CD4-positive, alpha-beta memory T cell (primary cell): ENCODE results near the gene VTI1A. TPM values are rescaled to one million over a fixed set of nuclear protein-coding genes. Genes with fewer than 3 reads are reported as not detected.

Experiments used
- CTCF ChIA-PET: fragments of 350-600 bp; sonication (Branson Sonifier 250); formaldehyde crosslinking; loops from one replicate; lab custom pipeline; 2021; ENCODE audit warnings: inconsistent platforms; ENCODE audit not compliant: partially characterized antibody; lab: Charles Lee
- POLR2A ChIA-PET: fragments of 350-600 bp; sonication (Branson Sonifier 250); formaldehyde crosslinking; loops from one replicate; lab custom pipeline; 2021; ENCODE audit not compliant: partially characterized antibody; lab: Charles Lee
- DNase-seq, 5 donors: peaks; one replicate each; pipeline versions ENCODE4 v3.0.0 to v3.0.0-alpha.2; 2020 to 2022; ENCODE audit warnings: mixed read lengths in 1 of 5
- H3K27ac ChIP-seq: one replicate; pipeline ENCODE4 v1.7.0; 2013; ENCODE audit warnings: low read depth, low read length
- H3K27me3 ChIP-seq: 2 replicates; pipeline ENCODE4 v1.7.0; 2013; ENCODE audit warnings: mild to moderate bottlenecking, low read length, moderate library complexity; ENCODE audit not compliant: insufficient read depth
- H3K36me3 ChIP-seq: 2 replicates; pipeline ENCODE4 v1.7.0; 2013; ENCODE audit warnings: mild to moderate bottlenecking, low read length, moderate library complexity; ENCODE audit not compliant: insufficient read depth
- H3K4me1 ChIP-seq: 2 replicates; pipeline ENCODE4 v1.7.0; 2013; ENCODE audit warnings: mild to moderate bottlenecking, low read length, moderate library complexity; ENCODE audit not compliant: insufficient read depth
- H3K4me3 ChIP-seq, 2 donors: one replicate each; pipeline ENCODE4 v1.7.0; 2013; ENCODE audit warnings: low read length in 2 of 2, mild to moderate bottlenecking in 1 of 2
- H3K9me3 ChIP-seq, 2 donors: one replicate each; pipeline ENCODE4 v1.7.0; 2013; ENCODE audit warnings: low read length in 2 of 2, control low read depth in 1 of 2; ENCODE audit not compliant: control insufficient read depth in 1 of 2
- H3K27ac Mint-ChIP-seq, 7 donors: one replicate each; pipeline ENCODE4 v1.8.0; 2020 to 2021; ENCODE audit warnings: mixed read lengths in 7 of 7, mild to moderate bottlenecking in 6 of 7, inconsistent platforms in 3 of 7, moderate library complexity in 3 of 7
- H3K27me3 Mint-ChIP-seq, 2 donors: one replicate each; pipeline ENCODE4 v1.8.0; 2020 to 2021; ENCODE audit warnings: mixed read lengths in 2 of 2
- H3K36me3 Mint-ChIP-seq, 2 donors: one replicate each; pipeline ENCODE4 v1.8.0; 2020 to 2021; ENCODE audit warnings: mixed read lengths in 2 of 2, inconsistent platforms in 1 of 2, mild to moderate bottlenecking in 1 of 2
- H3K4me1 Mint-ChIP-seq, 4 donors: one replicate each; pipeline ENCODE4 v1.8.0; 2020 to 2021; ENCODE audit warnings: mixed read lengths in 4 of 4, mild to moderate bottlenecking in 1 of 4
- H3K4me3 Mint-ChIP-seq, 8 donors: one replicate each; pipeline ENCODE4 v1.8.0; 2020 to 2021; ENCODE audit warnings: mixed read lengths in 8 of 8, mild to moderate bottlenecking in 7 of 8, moderate library complexity in 6 of 8, inconsistent platforms in 3 of 8
- H3K9me3 Mint-ChIP-seq, 8 donors: one replicate each; pipeline ENCODE4 v1.8.0; 2020 to 2021; ENCODE audit warnings: mixed read lengths in 8 of 8, mild to moderate bottlenecking in 5 of 8, inconsistent platforms in 3 of 8, moderate library complexity in 1 of 8
- intact Hi-C: fragments of 100-400 bp; cut with micrococcal nuclease; formaldehyde crosslinking; loops from one replicate; pipeline ENCODE4 v1.15.1; 2023
- polyA plus RNA-seq, 2 donors: library from polyadenylated mRNA; unstranded; fragments of 300-500 nt; fragmentation: Illumina TruSeq; gene quantifications; one replicate each; pipeline ENCODE4 v1.2.3, GENCODE V29; 2021
- total RNA-seq, 2 experiments: library from RNA; stranded (reverse); gene quantifications; one replicate each; pipeline ENCODE4 v1.2.3, GENCODE V29; 2021

The VTI1A gene
- total and polyA plus RNA-seq, 4 experiments from 2014 or later, result 24.4 to 48.5 (median 40.0) TPM

- H3K9me3 ChIP-seq, result no peaks in the 10 kb centered on the region
- POLR2A ChIA-PET, result no interaction called here
- H3K4me3 ChIP-seq, result no peak overlapping the region
- no peak for DNase-seq
- H3K4me1 ChIP-seq, result no peaks in the 10 kb centered on the region
- Mint-ChIP-seq H3K4me3 (no peak overlapping the region), H3K27me3 (no peaks in the 10 kb centered on the region), H3K9me3 (no peaks in the 10 kb centered on the region), H3K4me1 (peaks cover 0 to 3% (median 0%) of the 10 kb centered on the region in 4 donors), H3K36me3 (peaks cover 22 to 45% of the 10 kb centered on the region in 2 donors), H3K27ac (no peak overlapping the region)
- H3K27me3 ChIP-seq, result no peaks in the 10 kb centered on the region
- CTCF ChIA-PET, result no interaction called here
- H3K36me3 ChIP-seq, result no peaks in the 10 kb centered on the region
- no peak overlapping the region for H3K27ac ChIP-seq
- intact Hi-C loops, result no loop called here
These were observed 160.5 kb downstream of the VTI1A start for GRCh38 chr10:112607506-112607905.

GRCh38 chr10:112613620-112614019, 166.6 kb downstream of the VTI1A start:
- POLR2A ChIA-PET, result no interaction called here
- Histone ChIP-seq H3K9me3 (no peaks in the 10 kb centered on the region), H3K4me3 (no peak overlapping the region), H3K4me1 (no peaks in the 10 kb centered on the region), H3K27ac (no peak overlapping the region), H3K27me3 (no peaks in the 10 kb centered on the region), H3K36me3 (no peaks in the 10 kb centered on the region)
- Mint-ChIP-seq H3K9me3 (peaks cover 0 to 8% (median 4%) of the 10 kb centered on the region in 8 donors), H3K4me1 (no peaks in the 10 kb centered on the region), H3K27me3 (no peaks in the 10 kb centered on the region), H3K27ac (peak overlapping the region in 1 of 7 donors; percentile 80), H3K36me3 (peaks cover 0 to 50% of the 10 kb centered on the region in 2 donors), H3K4me3 (no peak overlapping the region)
- intact Hi-C loops, result no loop called here
- no peak for DNase-seq
- CTCF ChIA-PET, result no interaction called here

- Histone ChIP-seq H3K27me3 (no peaks in the 10 kb centered on the region), H3K27ac (no peak overlapping the region), H3K4me3 (no peak overlapping the region), H3K4me1 (no peaks in the 10 kb centered on the region), H3K9me3 (no peaks in the 10 kb centered on the region), H3K36me3 (no peaks in the 10 kb centered on the region)
- POLR2A ChIA-PET, result no interaction called here
- H3K4me3 Mint-ChIP-seq, result no peak overlapping the region
- peaks cover 0 to 8% (median 4%) of the 10 kb centered on the region in 8 donors for H3K9me3 Mint-ChIP-seq
- intact Hi-C loops, result no loop called here
- H3K27me3 Mint-ChIP-seq, result no peaks in the 10 kb centered on the region
- H3K27ac Mint-ChIP-seq, result no peak overlapping the region
- peaks cover 0 to 50% of the 10 kb centered on the region in 2 donors for H3K36me3 Mint-ChIP-seq
- no peak for DNase-seq
- CTCF ChIA-PET, result no interaction called here
- H3K4me1 Mint-ChIP-seq, result no peaks in the 10 kb centered on the region
These were observed 167.1 kb downstream of the VTI1A start for GRCh38 chr10:112614072-112614471.

DNA sequence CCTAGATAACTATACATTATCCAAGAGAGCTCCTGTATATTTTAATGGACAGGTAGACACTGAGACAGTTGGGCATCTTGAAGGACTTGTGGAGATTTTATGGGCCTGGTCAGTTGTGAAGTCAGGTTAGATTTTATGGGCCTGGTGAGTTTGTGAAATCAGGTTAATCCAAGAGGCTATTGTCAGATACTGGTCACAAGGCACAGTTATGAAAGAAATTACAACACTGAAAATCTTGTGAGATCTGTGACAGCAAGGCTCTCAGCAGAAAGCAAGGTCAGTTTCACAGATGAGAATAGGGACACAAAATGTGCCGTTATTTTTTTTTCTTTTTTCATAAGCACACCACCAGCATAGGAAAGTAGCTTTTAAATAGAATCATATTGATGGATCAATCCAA, 167.6 kb downstream of the VTI1A start:
- Histone ChIP-seq H3K27me3 (no peaks in the 10 kb centered on the region), H3K9me3 (no peaks in the 10 kb centered on the region), H3K27ac (no peak overlapping the region), H3K4me1 (no peaks in the 10 kb centered on the region), H3K4me3 (no peak overlapping the region), H3K36me3 (no peaks in the 10 kb centered on the region)
- Mint-ChIP-seq H3K27ac (no peak overlapping the region), H3K4me3 (no peak overlapping the region), H3K27me3 (no peaks in the 10 kb centered on the region), H3K4me1 (peaks cover 0 to under 1% (median 0%) of the 10 kb centered on the region in 4 donors), H3K9me3 (peaks cover 0 to 8% (median 4%) of the 10 kb centered on the region in 8 donors), H3K36me3 (peaks cover under 1 to 51% of the 10 kb centered on the region in 2 donors)
- ChIA-PET CTCF (interaction anchor here (0.6 kb wide), 1 partner anchor 192 kb away, joined by 3 read pairs; no protein-coding TSS in a partner anchor), POLR2A (no interaction called here)
- intact Hi-C loops, result no loop called here
- no peak for DNase-seq

DNA sequence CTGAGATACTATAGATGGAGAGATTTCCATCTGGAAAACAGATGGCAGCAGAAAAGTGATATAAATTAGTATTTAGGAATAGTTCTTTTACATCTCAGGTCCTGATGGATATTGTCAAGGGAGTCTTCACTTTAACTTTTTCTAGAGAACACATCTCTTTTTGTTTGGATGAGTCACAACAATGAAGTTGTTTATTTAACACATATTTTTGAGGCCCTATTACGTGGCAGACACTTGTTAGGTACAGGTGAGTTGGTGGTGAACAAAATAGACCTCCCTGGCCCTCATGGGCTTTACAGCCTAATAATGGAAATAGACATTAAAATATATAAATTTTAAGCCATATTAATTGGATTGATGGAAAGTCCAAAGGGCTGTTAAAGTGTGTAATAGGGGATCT, 168.3 kb downstream of the VTI1A start:
- no peak overlapping the region for H3K4me3 Mint-ChIP-seq
- no peaks in the 10 kb centered on the region for H3K27me3 Mint-ChIP-seq
- CTCF ChIA-PET, result no interaction called here
- intact Hi-C loops, result no loop called here
- peaks cover 0 to 2% (median under 1%) of the 10 kb centered on the region in 4 donors for H3K4me1 Mint-ChIP-seq
- Histone ChIP-seq H3K27me3 (no peaks in the 10 kb centered on the region), H3K9me3 (no peaks in the 10 kb centered on the region), H3K4me1 (no peaks in the 10 kb centered on the region), H3K27ac (no peak overlapping the region), H3K4me3 (no peak overlapping the region), H3K36me3 (no peaks in the 10 kb centered on the region)
- peaks cover 0 to 8% (median 4%) of the 10 kb centered on the region in 8 donors for H3K9me3 Mint-ChIP-seq
- no peak overlapping the region for H3K27ac Mint-ChIP-seq
- POLR2A ChIA-PET, result no interaction called here
- H3K36me3 Mint-ChIP-seq, result peaks cover 4 to 47% of the 10 kb centered on the region in 2 donors
- DNase-seq, result no peak

DNA sequence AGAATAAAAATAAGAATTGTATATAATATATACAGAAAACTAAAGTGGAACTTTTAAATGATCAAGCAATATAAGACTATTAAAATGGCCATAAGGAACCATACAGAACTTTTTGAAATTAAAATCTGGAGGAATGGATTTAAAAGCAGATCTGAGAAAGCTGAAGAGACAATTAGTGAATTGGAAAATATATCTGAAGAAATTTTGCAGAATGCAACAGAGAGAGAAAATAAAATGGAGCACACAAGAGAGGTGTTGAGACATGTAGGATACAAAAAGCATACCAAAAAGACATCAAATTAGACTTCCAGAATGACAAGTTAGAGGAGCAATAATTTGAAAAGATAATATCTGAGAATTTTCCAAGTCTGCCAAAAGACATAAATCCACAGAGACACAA, 169.6 kb downstream of the VTI1A start:
- ChIA-PET CTCF (no interaction called here), POLR2A (interaction anchor here (0.7 kb wide), 1 partner anchor 11 kb away, joined by 3 read pairs; no protein-coding TSS in a partner anchor)
- Histone ChIP-seq H3K27me3 (no peaks in the 10 kb centered on the region), H3K27ac (no peak overlapping the region), H3K36me3 (no peaks in the 10 kb centered on the region), H3K4me3 (no peak overlapping the region), H3K4me1 (no peaks in the 10 kb centered on the region), H3K9me3 (no peaks in the 10 kb centered on the region)
- no peak for DNase-seq
- intact Hi-C loops, result no loop called here
- Mint-ChIP-seq H3K4me1 (peaks cover 0 to 2% (median under 1%) of the 10 kb centered on the region in 4 donors), H3K9me3 (peaks cover 0 to 8% (median 4%) of the 10 kb centered on the region in 8 donors), H3K27me3 (no peaks in the 10 kb centered on the region), H3K27ac (no peak overlapping the region), H3K36me3 (peaks cover 4 to 40% of the 10 kb centered on the region in 2 donors), H3K4me3 (no peak overlapping the region)

- Histone ChIP-seq H3K27me3 (no peaks in the 10 kb centered on the region), H3K9me3 (no peaks in the 10 kb centered on the region), H3K4me3 (no peak overlapping the region), H3K27ac (no peak overlapping the region), H3K4me1 (no peaks in the 10 kb centered on the region), H3K36me3 (no peaks in the 10 kb centered on the region)
- ChIA-PET POLR2A (no interaction called here), CTCF (no interaction called here)
- Mint-ChIP-seq H3K4me1 (peaks cover 0 to 2% (median under 1%) of the 10 kb centered on the region in 4 donors), H3K27me3 (no peaks in the 10 kb centered on the region), H3K27ac (no peak overlapping the region), H3K4me3 (no peak overlapping the region), H3K9me3 (peaks cover 0 to 8% (median 4%) of the 10 kb centered on the region in 8 donors), H3K36me3 (peaks cover 4 to 27% of the 10 kb centered on the region in 2 donors)
- intact Hi-C loops, result no loop called here
- DNase-seq, result no peak
These were observed 171.8 kb downstream of the VTI1A start for GRCh38 chr10:112618814-112619213.
